Spleen (tissue), 7 donors: ENCODE measurements around the gene HSPD1.

Experiments used
- POLR2A ChIP-seq, 3 donors: fragments of 450-650 bp; IDR thresholded peaks; one replicate each; pipeline ENCODE4 v1.5.1; 2017; ENCODE audit warnings: antibody characterized with exemption in 3 of 3, mild to moderate bottlenecking in 1 of 3
- TF ChIP-seq, protein P1 (sequence below), 11 experiments: fragments of 200-600 bp in 7 of 11; fragments of 450-650 bp in 4 of 11; sonication (generic) in 4 of 11; IDR thresholded peaks in 8 of 11; conservative IDR thresholded peaks in 3 of 11; 1 replicate in 7 of 11; 2 replicates in 4 of 11; pipeline versions ENCODE4 v1.4.0 to v1.8.0; 2016 to 2021; ENCODE audit warnings: antibody characterized with exemption in 11 of 11, inconsistent platforms in 4 of 11, mild to moderate bottlenecking in 1 of 11
- donor health status: DM: no; HTN: no; CAD: no; lungs with moderate emphysema.
- donor health status: DM: no; HTN: no; CAD: no.
- donor health status: DM: no; HTN: no; CAD: no.

DNA sequence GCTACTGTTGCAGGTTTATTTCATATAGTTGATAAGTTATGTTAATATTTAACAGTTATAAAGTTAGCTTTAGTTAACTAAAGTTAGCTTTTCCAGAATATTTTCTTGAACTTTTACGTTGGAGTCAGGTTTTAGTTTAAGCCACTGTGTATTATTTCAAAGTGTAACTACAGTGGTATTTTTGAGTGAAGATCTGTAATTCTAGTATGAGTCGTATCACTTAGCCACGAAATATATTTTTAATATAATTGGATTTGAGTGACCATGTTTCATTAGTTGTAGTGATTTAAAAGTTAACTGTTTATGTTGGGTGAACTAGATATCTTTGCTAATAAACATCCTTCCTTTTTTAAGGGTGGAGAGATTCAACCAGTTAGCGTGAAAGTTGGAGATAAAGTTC is 3.0 kb upstream of the HSPD1 start:
- no peak for TF ChIP-seq POLR2A (IDR thresholded peaks at IDR 0.05)
- TF ChIP-seq, protein P1, sequence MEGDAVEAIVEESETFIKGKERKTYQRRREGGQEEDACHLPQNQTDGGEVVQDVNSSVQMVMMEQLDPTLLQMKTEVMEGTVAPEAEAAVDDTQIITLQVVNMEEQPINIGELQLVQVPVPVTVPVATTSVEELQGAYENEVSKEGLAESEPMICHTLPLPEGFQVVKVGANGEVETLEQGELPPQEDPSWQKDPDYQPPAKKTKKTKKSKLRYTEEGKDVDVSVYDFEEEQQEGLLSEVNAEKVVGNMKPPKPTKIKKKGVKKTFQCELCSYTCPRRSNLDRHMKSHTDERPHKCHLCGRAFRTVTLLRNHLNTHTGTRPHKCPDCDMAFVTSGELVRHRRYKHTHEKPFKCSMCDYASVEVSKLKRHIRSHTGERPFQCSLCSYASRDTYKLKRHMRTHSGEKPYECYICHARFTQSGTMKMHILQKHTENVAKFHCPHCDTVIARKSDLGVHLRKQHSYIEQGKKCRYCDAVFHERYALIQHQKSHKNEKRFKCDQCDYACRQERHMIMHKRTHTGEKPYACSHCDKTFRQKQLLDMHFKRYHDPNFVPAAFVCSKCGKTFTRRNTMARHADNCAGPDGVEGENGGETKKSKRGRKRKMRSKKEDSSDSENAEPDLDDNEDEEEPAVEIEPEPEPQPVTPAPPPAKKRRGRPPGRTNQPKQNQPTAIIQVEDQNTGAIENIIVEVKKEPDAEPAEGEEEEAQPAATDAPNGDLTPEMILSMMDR (IDR thresholded peaks at IDR 0.05 in 8 of 11, conservative IDR thresholded peaks at IDR 0.05 in 3 of 11), result no peak
